ENCODE measurements around the gene SZRD1.

Gene SZRD1

GRCh38 chr1:16409536-16410152, 42.6 kb downstream of the SZRD1 start:
- TF ChIP-seq BACH2 (CRISPR knock-in tag; IDR thresholded peaks at IDR 0.05; ENCODE audit: borderline replicate concordance) (no peak), CSDC2 (CRISPR knock-in tag; IDR thresholded peaks at IDR 0.05) (no peak), ESRRG (CRISPR knock-in tag; IDR thresholded peaks at IDR 0.05) (no peak), ZNF565 (CRISPR knock-in tag; conservative IDR thresholded peaks at IDR 0.05; ENCODE audit: low read depth) (no peak), CSRNP3 (CRISPR knock-in tag; IDR thresholded peaks at IDR 0.05) (no peak), TOX (CRISPR knock-in tag; IDR thresholded peaks at IDR 0.05; ENCODE audit: borderline replicate concordance) (no peak), PPARA (CRISPR knock-in tag; IDR thresholded peaks at IDR 0.05; ENCODE audit: borderline replicate concordance) (no peak), TSHZ2 (CRISPR knock-in tag; IDR thresholded peaks at IDR 0.05) (no peak)
- ATAC-seq: no peak; the same call in 2 of the 3 replicates

GRCh38 chr1:16410803-16411202, 43.8 kb downstream of the SZRD1 start:
- no peak for ATAC-seq
- TF ChIP-seq SNAI2 (CRISPR knock-in tag; IDR thresholded peaks at IDR 0.05) (no peak), CSDC2 (CRISPR knock-in tag; IDR thresholded peaks at IDR 0.05) (no peak), PPARA (CRISPR knock-in tag; IDR thresholded peaks at IDR 0.05; ENCODE audit: borderline replicate concordance) (no peak)

GRCh38 chr1:16413191-16413590, 46.1 kb downstream of the SZRD1 start:
- no peak for ATAC-seq

GRCh38 chr1:16418823-16419425, 51.9 kb downstream of the SZRD1 start:
- TF ChIP-seq BACH2 (CRISPR knock-in tag; IDR thresholded peaks at IDR 0.05; ENCODE audit: borderline replicate concordance) (no peak), SNAI2 (CRISPR knock-in tag; IDR thresholded peaks at IDR 0.05) (no peak), ZNF70 (CRISPR knock-in tag; IDR thresholded peaks at IDR 0.05) (no peak), TOX (CRISPR knock-in tag; IDR thresholded peaks at IDR 0.05; ENCODE audit: borderline replicate concordance) (no peak), ESRRG (CRISPR knock-in tag; IDR thresholded peaks at IDR 0.05) (no peak)
- ATAC-seq: no peak

More at GRCh38 chr1:16413191-16413590, 46.1 kb downstream of the SZRD1 start:
- TF ChIP-seq ZNF8 (CRISPR knock-in tag; IDR thresholded peaks at IDR 0.05) (no peak), TCF4 (CRISPR knock-in tag; IDR thresholded peaks at IDR 0.05; ENCODE audit: borderline replicate concordance) (no peak), TOX (CRISPR knock-in tag; IDR thresholded peaks at IDR 0.05; ENCODE audit: borderline replicate concordance) (no peak), POU6F1 (CRISPR knock-in tag; IDR thresholded peaks at IDR 0.05; ENCODE audit: borderline replicate concordance, low read depth) (no peak)

- ATAC-seq: no peak; the same call in 1 of the 3 replicates
Measured at GRCh38 chr1:16420424-16421118, 53.5 kb downstream of the SZRD1 start.

More at GRCh38 chr1:16420424-16421118, 53.5 kb downstream of the SZRD1 start:
- no peak for TF ChIP-seq ZC3H10 (CRISPR knock-in tag; IDR thresholded peaks at IDR 0.05)
- TF ChIP-seq ZNF70 (CRISPR knock-in tag; IDR thresholded peaks at IDR 0.05): no peak
- no peak for TF ChIP-seq OSR1 (CRISPR knock-in tag; IDR thresholded peaks at IDR 0.05)
- no peak for TF ChIP-seq SNAI2 (CRISPR knock-in tag; IDR thresholded peaks at IDR 0.05)
- no peak for TF ChIP-seq POU6F1 (CRISPR knock-in tag; IDR thresholded peaks at IDR 0.05; ENCODE audit: borderline replicate concordance, low read depth)
- TF ChIP-seq ZFP3 (CRISPR knock-in tag; IDR thresholded peaks at IDR 0.05): no peak
- TF ChIP-seq RARB (CRISPR knock-in tag; IDR thresholded peaks at IDR 0.05): no peak
- TF ChIP-seq CSDC2 (CRISPR knock-in tag; IDR thresholded peaks at IDR 0.05): no peak
- no peak for TF ChIP-seq ZNF565 (CRISPR knock-in tag; conservative IDR thresholded peaks at IDR 0.05; ENCODE audit: low read depth)
- TF ChIP-seq CSRNP3 (CRISPR knock-in tag; IDR thresholded peaks at IDR 0.05): no peak

Data from SK-N-SH treated with all-trans-retinoic acid at 6 μM for 48 hours (cell line).